ENCODE results near the gene PDE3B.

The PDE3B gene

GRCh38 chr11:14858404-14858803 lies 214.8 kb downstream of the PDE3B start:
- ATAC-seq, result no peak
- TF ChIP-seq TOX (CRISPR knock-in tag; IDR thresholded peaks at IDR 0.05; ENCODE audit: borderline replicate concordance), result no peak
- TF ChIP-seq, protein P1, sequence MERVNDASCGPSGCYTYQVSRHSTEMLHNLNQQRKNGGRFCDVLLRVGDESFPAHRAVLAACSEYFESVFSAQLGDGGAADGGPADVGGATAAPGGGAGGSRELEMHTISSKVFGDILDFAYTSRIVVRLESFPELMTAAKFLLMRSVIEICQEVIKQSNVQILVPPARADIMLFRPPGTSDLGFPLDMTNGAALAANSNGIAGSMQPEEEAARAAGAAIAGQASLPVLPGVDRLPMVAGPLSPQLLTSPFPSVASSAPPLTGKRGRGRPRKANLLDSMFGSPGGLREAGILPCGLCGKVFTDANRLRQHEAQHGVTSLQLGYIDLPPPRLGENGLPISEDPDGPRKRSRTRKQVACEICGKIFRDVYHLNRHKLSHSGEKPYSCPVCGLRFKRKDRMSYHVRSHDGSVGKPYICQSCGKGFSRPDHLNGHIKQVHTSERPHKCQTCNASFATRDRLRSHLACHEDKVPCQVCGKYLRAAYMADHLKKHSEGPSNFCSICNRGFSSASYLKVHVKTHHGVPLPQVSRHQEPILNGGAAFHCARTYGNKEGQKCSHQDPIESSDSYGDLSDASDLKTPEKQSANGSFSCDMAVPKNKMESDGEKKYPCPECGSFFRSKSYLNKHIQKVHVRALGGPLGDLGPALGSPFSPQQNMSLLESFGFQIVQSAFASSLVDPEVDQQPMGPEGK (CRISPR knock-in tag; IDR thresholded peaks at IDR 0.05; ENCODE audit: borderline replicate concordance), result no peak

GRCh38 chr11:14860511-14860910 lies 216.9 kb downstream of the PDE3B start:
- no peak for ATAC-seq
- TF ChIP-seq ZNF70 (CRISPR knock-in tag; IDR thresholded peaks at IDR 0.05) (no peak), PPARA (CRISPR knock-in tag; IDR thresholded peaks at IDR 0.05; ENCODE audit: borderline replicate concordance) (no peak), TOX (CRISPR knock-in tag; IDR thresholded peaks at IDR 0.05; ENCODE audit: borderline replicate concordance) (no peak), ZFP30 (CRISPR knock-in tag; IDR thresholded peaks at IDR 0.05) (no peak), ESRRG (CRISPR knock-in tag; IDR thresholded peaks at IDR 0.05) (no peak), BACH2 (CRISPR knock-in tag; IDR thresholded peaks at IDR 0.05; ENCODE audit: borderline replicate concordance) (no peak), TCF4 (CRISPR knock-in tag; IDR thresholded peaks at IDR 0.05; ENCODE audit: borderline replicate concordance) (no peak), ZC3H10 (CRISPR knock-in tag; IDR thresholded peaks at IDR 0.05) (no peak), ZNF565 (CRISPR knock-in tag; conservative IDR thresholded peaks at IDR 0.05; ENCODE audit: low read depth) (no peak), ZFP3 (CRISPR knock-in tag; IDR thresholded peaks at IDR 0.05) (no peak), ARNTL (CRISPR knock-in tag; IDR thresholded peaks at IDR 0.05; ENCODE audit: borderline replicate concordance, low read depth) (no peak), CSDC2 (CRISPR knock-in tag; IDR thresholded peaks at IDR 0.05) (no peak), ZNF8 (CRISPR knock-in tag; IDR thresholded peaks at IDR 0.05) (no peak), ISL1 (CRISPR knock-in tag; IDR thresholded peaks at IDR 0.05) (no peak), CREB5 (CRISPR knock-in tag; IDR thresholded peaks at IDR 0.05; ENCODE audit: low read depth) (no peak), SNAI2 (CRISPR knock-in tag; IDR thresholded peaks at IDR 0.05) (no peak), OSR1 (CRISPR knock-in tag; IDR thresholded peaks at IDR 0.05) (no peak)
- TF ChIP-seq, protein P2, sequence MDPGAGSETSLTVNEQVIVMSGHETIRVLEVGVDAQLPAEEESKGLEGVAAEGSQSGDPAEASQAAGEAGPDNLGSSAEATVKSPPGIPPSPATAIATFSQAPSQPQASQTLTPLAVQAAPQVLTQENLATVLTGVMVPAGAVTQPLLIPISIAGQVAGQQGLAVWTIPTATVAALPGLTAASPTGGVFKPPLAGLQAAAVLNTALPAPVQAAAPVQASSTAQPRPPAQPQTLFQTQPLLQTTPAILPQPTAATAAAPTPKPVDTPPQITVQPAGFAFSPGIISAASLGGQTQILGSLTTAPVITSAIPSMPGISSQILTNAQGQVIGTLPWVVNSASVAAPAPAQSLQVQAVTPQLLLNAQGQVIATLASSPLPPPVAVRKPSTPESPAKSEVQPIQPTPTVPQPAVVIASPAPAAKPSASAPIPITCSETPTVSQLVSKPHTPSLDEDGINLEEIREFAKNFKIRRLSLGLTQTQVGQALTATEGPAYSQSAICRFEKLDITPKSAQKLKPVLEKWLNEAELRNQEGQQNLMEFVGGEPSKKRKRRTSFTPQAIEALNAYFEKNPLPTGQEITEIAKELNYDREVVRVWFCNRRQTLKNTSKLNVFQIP (CRISPR knock-in tag; IDR thresholded peaks at IDR 0.05; ENCODE audit: borderline replicate concordance, low read depth), result no peak
- TF ChIP-seq, protein P1 (CRISPR knock-in tag; IDR thresholded peaks at IDR 0.05; ENCODE audit: borderline replicate concordance), result no peak
- TF ChIP-seq, protein P3, sequence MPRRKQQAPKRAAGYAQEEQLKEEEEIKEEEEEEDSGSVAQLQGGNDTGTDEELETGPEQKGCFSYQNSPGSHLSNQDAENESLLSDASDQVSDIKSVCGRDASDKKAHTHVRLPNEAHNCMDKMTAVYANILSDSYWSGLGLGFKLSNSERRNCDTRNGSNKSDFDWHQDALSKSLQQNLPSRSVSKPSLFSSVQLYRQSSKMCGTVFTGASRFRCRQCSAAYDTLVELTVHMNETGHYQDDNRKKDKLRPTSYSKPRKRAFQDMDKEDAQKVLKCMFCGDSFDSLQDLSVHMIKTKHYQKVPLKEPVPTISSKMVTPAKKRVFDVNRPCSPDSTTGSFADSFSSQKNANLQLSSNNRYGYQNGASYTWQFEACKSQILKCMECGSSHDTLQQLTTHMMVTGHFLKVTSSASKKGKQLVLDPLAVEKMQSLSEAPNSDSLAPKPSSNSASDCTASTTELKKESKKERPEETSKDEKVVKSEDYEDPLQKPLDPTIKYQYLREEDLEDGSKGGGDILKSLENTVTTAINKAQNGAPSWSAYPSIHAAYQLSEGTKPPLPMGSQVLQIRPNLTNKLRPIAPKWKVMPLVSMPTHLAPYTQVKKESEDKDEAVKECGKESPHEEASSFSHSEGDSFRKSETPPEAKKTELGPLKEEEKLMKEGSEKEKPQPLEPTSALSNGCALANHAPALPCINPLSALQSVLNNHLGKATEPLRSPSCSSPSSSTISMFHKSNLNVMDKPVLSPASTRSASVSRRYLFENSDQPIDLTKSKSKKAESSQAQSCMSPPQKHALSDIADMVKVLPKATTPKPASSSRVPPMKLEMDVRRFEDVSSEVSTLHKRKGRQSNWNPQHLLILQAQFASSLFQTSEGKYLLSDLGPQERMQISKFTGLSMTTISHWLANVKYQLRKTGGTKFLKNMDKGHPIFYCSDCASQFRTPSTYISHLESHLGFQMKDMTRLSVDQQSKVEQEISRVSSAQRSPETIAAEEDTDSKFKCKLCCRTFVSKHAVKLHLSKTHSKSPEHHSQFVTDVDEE (CRISPR knock-in tag; IDR thresholded peaks at IDR 0.05), result no peak

DNA sequence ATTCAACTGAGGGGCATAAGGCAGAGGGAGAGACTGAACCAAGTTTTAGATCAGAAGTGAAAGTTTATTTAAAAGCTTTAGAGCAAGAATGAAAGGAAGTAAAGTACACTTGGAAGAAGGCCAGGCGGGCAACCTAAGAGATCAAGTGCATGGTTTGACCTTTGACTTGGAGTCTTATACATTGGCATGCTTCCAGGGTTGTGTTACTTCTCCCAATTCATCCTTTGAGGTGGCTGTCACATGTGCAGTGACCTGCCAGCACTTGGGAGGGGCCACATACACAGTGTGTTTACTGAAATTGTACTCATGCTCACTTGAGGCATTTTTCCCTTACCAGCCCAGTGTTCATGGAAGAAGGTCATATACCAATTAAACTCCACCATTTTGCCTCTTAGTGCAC lies 218.1 kb downstream of the PDE3B start:
- ATAC-seq, result no peak
- no peak for TF ChIP-seq ARNTL (CRISPR knock-in tag; IDR thresholded peaks at IDR 0.05; ENCODE audit: borderline replicate concordance, low read depth)
- TF ChIP-seq, protein P2 (CRISPR knock-in tag; IDR thresholded peaks at IDR 0.05; ENCODE audit: borderline replicate concordance, low read depth), result no peak
- TF ChIP-seq ZNF8 (CRISPR knock-in tag; IDR thresholded peaks at IDR 0.05), result no peak
- no peak for TF ChIP-seq PPARA (CRISPR knock-in tag; IDR thresholded peaks at IDR 0.05; ENCODE audit: borderline replicate concordance)
- no peak for TF ChIP-seq CSDC2 (CRISPR knock-in tag; IDR thresholded peaks at IDR 0.05)
- no peak for TF ChIP-seq GLIS3 (CRISPR knock-in tag; IDR thresholded peaks at IDR 0.05)
- no peak for TF ChIP-seq ESRRG (CRISPR knock-in tag; IDR thresholded peaks at IDR 0.05)
- no peak for TF ChIP-seq ZFP3 (CRISPR knock-in tag; IDR thresholded peaks at IDR 0.05)
- TF ChIP-seq, protein P1 (CRISPR knock-in tag; IDR thresholded peaks at IDR 0.05; ENCODE audit: borderline replicate concordance), result no peak
- TF ChIP-seq ZNF70 (CRISPR knock-in tag; IDR thresholded peaks at IDR 0.05), result no peak
- no peak for TF ChIP-seq RARB (CRISPR knock-in tag; IDR thresholded peaks at IDR 0.05)
- no peak for TF ChIP-seq CREB5 (CRISPR knock-in tag; IDR thresholded peaks at IDR 0.05; ENCODE audit: low read depth)
- no peak for TF ChIP-seq ZFP30 (CRISPR knock-in tag; IDR thresholded peaks at IDR 0.05)

All from SK-N-SH treated with all-trans-retinoic acid at 6 μM for 48 hours (cell line).